K562 (cell line): ENCODE data around the gene DNALI1. TPM values are rescaled to one million over a fixed set of nuclear protein-coding genes. Genes with fewer than 3 reads are reported as not detected.

ENCODE experiments used
- ADNP ChIP-seq: fragments of 200-800 bp; sonication (Bioruptor generic); IDR thresholded peaks from 2 replicates; pipeline ENCODE4 v1.6.1; 2016; ENCODE audit warnings: missing genetic modification characterization, missing compliant biosample characterization
- AFF1 ChIP-seq, 2 experiments: fragments of 450-650 bp; IDR thresholded peaks; 2 replicates each; pipeline ENCODE4 v1.6.1; 2018; ENCODE audit warnings: mild to moderate bottlenecking in 2 of 2, low read depth in 1 of 2; ENCODE audit not compliant: partially characterized antibody in 2 of 2
- ARID3B ChIP-seq: fragments of 250-450 bp; sonication (Bioruptor Pico); IDR thresholded peaks from 2 replicates; pipeline ENCODE4 v1.4.0; 2020; ENCODE audit warnings: borderline replicate concordance
- ATF7 ChIP-seq: fragments of 450-650 bp; IDR thresholded peaks from 2 replicates; pipeline ENCODE4 v1.7.1; 2014; ENCODE audit warnings: mild to moderate bottlenecking, moderate library complexity
- CBX5 ChIP-seq: IDR thresholded peaks from 2 replicates; pipeline ENCODE4 v1.6.1; 2014; ENCODE audit warnings: low read depth, borderline replicate concordance
- FOXO4 ChIP-seq: fragments of 450-650 bp; formaldehyde crosslinking; IDR thresholded peaks from 2 replicates; pipeline ENCODE4 v1.4.0; 2020; ENCODE audit warnings: mild to moderate bottlenecking, moderate library complexity
- GATAD2B ChIP-seq: fragments of 450-650 bp; IDR thresholded peaks from 2 replicates; pipeline ENCODE4 v1.6.1; 2017; ENCODE audit warnings: mild to moderate bottlenecking, borderline replicate concordance
- IRF2 ChIP-seq: sonication (generic); formaldehyde crosslinking; IDR thresholded peaks from 2 replicates; pipeline ENCODE4 v1.8.1; 2022; ENCODE audit warnings: mild to moderate bottlenecking, missing genetic modification reagents
- MAZ ChIP-seq, 2 experiments: fragments of 450-650 bp in 1 of 2; sonication (generic) in 1 of 2; formaldehyde crosslinking; IDR thresholded peaks in 1 of 2; conservative IDR thresholded peaks in 1 of 2; 2 replicates each; pipeline versions ENCODE4 v1.4.0 to v1.5.0; 2020; ENCODE audit warnings: mild to moderate bottlenecking in 1 of 2, missing genetic modification reagents in 1 of 2
- PREB ChIP-seq: sonication (generic); formaldehyde crosslinking; IDR thresholded peaks from 2 replicates; pipeline ENCODE4 v1.8.1; 2023; ENCODE audit warnings: mild to moderate bottlenecking, missing genetic modification reagents
- TFAM ChIP-seq: fragments of 250-450 bp; sonication (Bioruptor Pico); conservative IDR thresholded peaks from 2 replicates; pipeline ENCODE4 v1.5.0; 2021; ENCODE audit warnings: mild to moderate bottlenecking, moderate library complexity
- YBX1 ChIP-seq: fragments of 450-650 bp; IDR thresholded peaks from 2 replicates; pipeline ENCODE4 v1.7.1; 2016; ENCODE audit warnings: mild to moderate bottlenecking
- ZC3H8 ChIP-seq: fragments of 450-650 bp; IDR thresholded peaks from 2 replicates; pipeline ENCODE4 v1.6.1; 2017
- ZNF384 ChIP-seq: IDR thresholded peaks from 2 replicates; pipeline ENCODE4 v1.6.1; 2012; ENCODE audit warnings: low read depth, low read length, improper control_type of control experiment
- ZNF57 ChIP-seq: fragments of 450-650 bp; formaldehyde crosslinking; IDR thresholded peaks from 2 replicates; pipeline ENCODE4 v1.4.0; 2020; ENCODE audit warnings: mild to moderate bottlenecking, moderate library complexity
- ZNF586 ChIP-seq: fragments of 450-650 bp; formaldehyde crosslinking; conservative IDR thresholded peaks from 2 replicates; pipeline ENCODE4 v1.4.0; 2020; ENCODE audit warnings: mild to moderate bottlenecking, moderate library complexity
- polyA plus RNA-seq, 8 experiments: library from polyadenylated mRNA; depleted of rRNA in 4 of 8; stranded (reverse) in 5 of 8; unstranded in 3 of 8; fragments of >200 nt; fragmentation: Nextera tagmentation in 2 of 8; fragmentation: Illumina TruSeq in 1 of 8; extraction: Ambion mirVana in 2 of 8; extraction: Trizol in 1 of 8; gene quantifications; 2 replicates each; pipeline versions ENCODE4 v1.2.1 to v1.2.3, GENCODE V29; 2011 to 2014; ENCODE audit warnings: inconsistent platforms in 1 of 8, missing spikeins in 1 of 8
- total RNA-seq, 7 experiments: library from RNA; depleted of rRNA in 6 of 7; stranded (reverse); fragments of >200 nt in 6 of 7; fragmentation: Illumina TruSeq in 2 of 7; extraction: Trizol in 2 of 7; gene quantifications; 2 replicates each; pipeline versions ENCODE4 v1.2.1 to v1.2.3, GENCODE V29; 2011 to 2021; ENCODE audit warnings: low replicate concordance in 1 of 7

The DNALI1 gene
- total and polyA plus RNA-seq, 9 of the 15 experiments (the other 6 are each of a cell fraction or from before 2014, with no cell fraction given), result 0.87 to 5.6 (median 1.2) TPM

- TF ChIP-seq PREB (CRISPR knock-in tag) (peak; percentile 73; the same call in 1 of the 2 replicates), MAZ (CRISPR knock-in tag; conservative IDR thresholded peaks at IDR 0.05 in 1 of 2, IDR thresholded peaks at IDR 0.05 in 1 of 2) (peak; percentile 73 to 74), ZNF586 (CRISPR knock-in tag) (no peak), IRF2 (no peak), AFF1 (IDR thresholded peaks at IDR 0.05; ENCODE audit: low read depth in 1 of 2, partially characterized antibody in 2 of 2) (peak in 1 of 2 experiments; percentile 31), ZNF57 (CRISPR knock-in tag) (no peak), ZC3H8 (no peak), ARID3B (CRISPR knock-in tag) (no peak), GATAD2B (no peak), ATF7 (peak; percentile 93), CBX5 (no peak; the same call in 1 of the 2 replicates), ZNF384 (0 out of 2 replicates have a peak, but pooled peaks have one; percentile 17), TFAM (CRISPR knock-in tag) (no peak), FOXO4 (CRISPR knock-in tag) (no peak; the same call in 1 of the 2 replicates), YBX1 (no peak), ADNP (tag) (no peak)
Observed at GRCh38 chr1:37595440-37596181, 38.9 kb downstream of the DNALI1 start, which contains the start of gene GNL2 (continued).
